Hepatocyte (in vitro differentiated cells): ENCODE measurements around the gene PMPCB.

ENCODE experiments used
- CTCF ChIP-seq: fragments of 200-600 bp; sonication (generic); IDR thresholded peaks from 2 replicates; pipeline ENCODE4 v1.5.1; 2016; ENCODE audit warnings: antibody characterized with exemption, mild to moderate bottlenecking; ENCODE audit not compliant: poor library complexity
- EZH2 ChIP-seq: fragments of 200-600 bp; sonication (generic); IDR thresholded peaks from 2 replicates; pipeline ENCODE4 v1.6.1; 2016; ENCODE audit warnings: antibody characterized with exemption, mild to moderate bottlenecking, borderline replicate concordance
- EZH2phosphoT487 ChIP-seq: fragments of 200-600 bp; sonication (generic); IDR thresholded peaks from one replicate; pipeline ENCODE4 v1.6.1; 2018; ENCODE audit warnings: antibody characterized with exemption, mild to moderate bottlenecking, low read depth, moderate library complexity; ENCODE audit not compliant: unreplicated experiment, severe bottlenecking

- TF ChIP-seq CTCF (no peak), EZH2 (no peak), EZH2phosphoT487 (no peak)
Observed at GRCh38 chr7:103301441-103301840, 4.2 kb downstream of the PMPCB start.
